HEK293 (cell line): ENCODE data around the gene SIPA1.
"Not testable (repeated sequence)": the region's sequence is repeated elsewhere in the genome, so short reads cannot be mapped to it uniquely, and the experiment has no call there.

ENCODE experiments used
- CTCF ChIP-seq: fragments of 450-650 bp; formaldehyde crosslinking; IDR thresholded peaks from 2 replicates; pipeline ENCODE4 v1.5.1; 2016; ENCODE audit warnings: missing biosample characterization, missing genetic modification characterization
- GLIS1 ChIP-seq: fragments of 450-650 bp; formaldehyde crosslinking; IDR thresholded peaks from 2 replicates; pipeline ENCODE4 v1.5.1; 2016; ENCODE audit warnings: missing biosample characterization, missing genetic modification characterization
- KLF17 ChIP-seq: fragments of 450-650 bp; formaldehyde crosslinking; IDR thresholded peaks from 2 replicates; pipeline ENCODE4 v1.5.1; 2016; ENCODE audit warnings: missing biosample characterization, missing genetic modification characterization
- ZBTB1 ChIP-seq: fragments of 450-650 bp; formaldehyde crosslinking; IDR thresholded peaks from 2 replicates; pipeline ENCODE4 v1.5.1; 2016; ENCODE audit warnings: missing biosample characterization, missing genetic modification characterization
- ZNF16 ChIP-seq: fragments of 450-650 bp; formaldehyde crosslinking; IDR thresholded peaks from 2 replicates; pipeline ENCODE4 v1.5.1; 2016; ENCODE audit warnings: low read depth, missing biosample characterization, missing genetic modification characterization
- ZNF202 ChIP-seq: fragments of 450-650 bp; formaldehyde crosslinking; IDR thresholded peaks from 2 replicates; pipeline ENCODE4 v1.5.1; 2016; ENCODE audit warnings: missing biosample characterization, missing genetic modification characterization, borderline replicate concordance
- ZNF350 ChIP-seq: fragments of 450-650 bp; formaldehyde crosslinking; IDR thresholded peaks from 2 replicates; pipeline ENCODE4 v1.5.0; 2017; ENCODE audit warnings: missing biosample characterization, mild to moderate bottlenecking, missing genetic modification characterization
- ZNF404 ChIP-seq: fragments of 450-650 bp; formaldehyde crosslinking; IDR thresholded peaks from 2 replicates; pipeline ENCODE4 v1.5.1; 2017; ENCODE audit warnings: missing biosample characterization, missing genetic modification characterization
- ZNF555 ChIP-seq: fragments of 450-650 bp; formaldehyde crosslinking; conservative IDR thresholded peaks from 2 replicates; pipeline ENCODE4 v1.5.1; 2017; ENCODE audit warnings: missing biosample characterization, mild to moderate bottlenecking, missing genetic modification characterization, inconsistent platforms
- ZNF792 ChIP-seq: fragments of 450-650 bp; formaldehyde crosslinking; IDR thresholded peaks from 2 replicates; pipeline ENCODE4 v1.5.1; 2016; ENCODE audit warnings: missing biosample characterization, missing genetic modification characterization

DNA sequence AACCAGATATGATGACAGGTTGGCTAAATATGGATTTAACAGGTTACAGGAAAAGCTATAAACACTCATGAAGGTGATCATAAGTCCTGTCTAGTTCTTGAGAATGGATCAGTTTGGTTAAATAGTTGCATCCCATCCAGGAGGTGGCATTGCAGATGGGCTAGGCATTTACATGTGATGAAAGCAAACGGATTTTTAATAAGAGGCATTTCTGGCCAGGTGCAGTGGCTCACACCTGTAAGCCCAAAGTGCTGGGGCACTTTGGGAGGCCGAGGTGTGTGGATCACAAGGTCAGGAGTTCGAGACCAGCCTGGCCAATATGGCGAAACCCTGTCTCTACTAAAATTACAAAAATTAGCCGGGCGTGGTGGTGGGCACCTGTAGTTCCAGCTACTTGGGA is 45.6 kb downstream of the SIPA1 start:
- TF ChIP-seq ZNF350 (tag by site-specific recombination); CTCF (tag by site-specific recombination); ZNF16 (tag by site-specific recombination); ZNF792 (tag by site-specific recombination); ZBTB1; ZNF404; ZNF202 (tag by site-specific recombination); ZNF555 (tag by site-specific recombination); KLF17 (tag by site-specific recombination); GLIS1 (tag by site-specific recombination): not testable (repeated sequence)
